PC-3 (cell line): Measurements from ENCODE around the gene THUMPD3. TPM values are rescaled to one million over a fixed set of nuclear protein-coding genes. Genes with fewer than 3 reads are reported as not detected.

Experiments used
- ATAC-seq: fragments of 200-7000 bp; cut with Tn5 transposase; 2 replicates; pipeline ENCODE4 v1.9.1; 2020; ENCODE audit warnings: mild to moderate bottlenecking, moderate library complexity
- BruUV-seq: library from RNA; stranded (reverse); fragments of 400-500 nt; replicated peaks from 2 replicates; lab custom pipeline; 2021; lab: Mats Ljungman, UMichigan
- CTCF ChIA-PET: fragments of 300-600 bp; sonication (Branson Sonifier 250); formaldehyde crosslinking; loops from one replicate; lab custom pipeline; 2022; ENCODE audit warnings: antibody characterized with exemption; lab: Charles Lee
- POLR2A ChIA-PET: fragments of 300-600 bp; sonication (Branson Sonifier 250); formaldehyde crosslinking; loops from one replicate; lab custom pipeline; 2022; ENCODE audit warnings: antibody characterized with exemption; ENCODE audit not compliant: unreplicated experiment; lab: Charles Lee
- DNase-seq: peaks from one replicate; pipeline ENCODE4 v3.0.0-alpha.2; 2015
- H2AFZ ChIP-seq: fragments of 300-600 bp; sonication (generic); 2 replicates; pipeline ENCODE4 v1.6.0; 2016; ENCODE audit warnings: antibody characterized with exemption, low read length
- H3F3A ChIP-seq: fragments of 300-600 bp; sonication (generic); one replicate; pipeline ENCODE4 v1.6.0; 2017; ENCODE audit warnings: antibody characterized with exemption, low read length, control low read depth, mild to moderate bottlenecking; ENCODE audit not compliant: unreplicated experiment
- H3K27ac ChIP-seq: fragments of 300-600 bp; sonication (generic); 2 replicates; pipeline ENCODE4 v1.5.1; 2016; ENCODE audit warnings: mild to moderate bottlenecking, low read length
- H3K27me3 ChIP-seq: fragments of 300-600 bp; sonication (generic); 2 replicates; pipeline ENCODE4 v1.6.1; 2016; ENCODE audit warnings: low read length, mixed read lengths
- H3K36me3 ChIP-seq: fragments of 300-600 bp; sonication (generic); 2 replicates; pipeline ENCODE4 v1.6.1; 2016; ENCODE audit warnings: low read depth, mixed run types, low read length, mixed read lengths
- H3K4me1 ChIP-seq: fragments of 300-600 bp; sonication (generic); 2 replicates; pipeline ENCODE4 v1.5.1; 2016; ENCODE audit warnings: low read length; ENCODE audit not compliant: insufficient read depth
- H3K4me2 ChIP-seq: fragments of 300-600 bp; sonication (generic); 2 replicates; pipeline ENCODE4 v1.6.0; 2016; ENCODE audit warnings: low read length
- H3K4me3 ChIP-seq: fragments of 300-600 bp; sonication (generic); 2 replicates; pipeline ENCODE4 v1.5.1; 2016; ENCODE audit warnings: mild to moderate bottlenecking, low read length, mixed read lengths
- H3K79me2 ChIP-seq: fragments of 300-600 bp; sonication (generic); 2 replicates; pipeline ENCODE4 v1.6.1; 2017; ENCODE audit warnings: low read length, mixed read lengths
- H3K9ac ChIP-seq: fragments of 300-600 bp; sonication (generic); 2 replicates; pipeline ENCODE4 v1.6.0; 2016; ENCODE audit warnings: mild to moderate bottlenecking, low read length
- H3K9me2 ChIP-seq: fragments of 300-600 bp; sonication (generic); replicated peaks from 2 replicates; pipeline ENCODE4 v1.6.1; 2016; ENCODE audit warnings: mixed run types, low read length, mixed read lengths
- H3K9me3 ChIP-seq: fragments of 300-600 bp; sonication (generic); 2 replicates; pipeline ENCODE4 v1.6.1; 2016; ENCODE audit warnings: low read length, mixed read lengths
- H4K20me1 ChIP-seq: fragments of 300-600 bp; sonication (generic); 2 replicates; pipeline ENCODE4 v1.6.1; 2016; ENCODE audit warnings: low read length, mixed read lengths
- CTCF ChIP-seq: fragments of 300-600 bp; sonication (generic); conservative IDR thresholded peaks from 2 replicates; pipeline ENCODE4 v1.5.1; 2017; ENCODE audit warnings: antibody characterized with exemption, low read depth, mild to moderate bottlenecking, low read length
- EZH2 ChIP-seq: fragments of 300-600 bp; sonication (generic); IDR thresholded peaks from one replicate; pipeline ENCODE4 v1.6.1; 2017; ENCODE audit warnings: antibody characterized with exemption, mild to moderate bottlenecking, low read length; ENCODE audit not compliant: unreplicated experiment
- EZH2phosphoT487 ChIP-seq: fragments of 300-600 bp; sonication (generic); IDR thresholded peaks from 2 replicates; pipeline ENCODE4 v1.6.1; 2018; ENCODE audit warnings: mild to moderate bottlenecking, antibody characterized with exemption, low read length, borderline replicate concordance
- intact Hi-C: fragments of 100-400 bp; cut with micrococcal nuclease; formaldehyde crosslinking; loops from 2 replicates; pipeline ENCODE4 v1.9.0; 2023
- total RNA-seq: library from RNA; depleted of rRNA; stranded (reverse); fragments of >200 nt; gene quantifications from 2 replicates; pipeline ENCODE4 v1.2.3, GENCODE V29; 2014

The THUMPD3 gene
- total RNA-seq, 1 experiment from 2014 or later: 45.3 TPM

DNA sequence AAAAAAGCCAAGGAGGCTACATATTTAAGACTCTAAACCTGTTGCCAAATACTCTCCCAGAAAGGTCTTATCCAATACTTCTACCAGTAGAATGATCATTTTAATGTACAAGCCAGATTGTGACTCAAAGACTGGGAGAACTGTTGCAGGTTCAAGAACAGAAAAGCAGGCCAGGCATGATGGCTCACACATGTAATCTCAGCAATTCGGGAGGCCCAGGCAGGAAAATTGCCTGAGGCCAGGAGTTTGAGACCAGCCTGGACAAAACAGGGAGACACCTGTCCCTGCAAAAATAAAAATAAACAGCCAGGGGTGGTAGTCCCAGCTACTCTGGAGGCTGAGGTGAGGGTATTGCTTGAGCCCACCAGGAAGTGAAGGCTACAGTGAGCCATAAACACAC lies 17.8 kb upstream of the THUMPD3 start:
- no peak for ATAC-seq
- no peak overlapping the region for H2AFZ ChIP-seq
- H3K27me3 ChIP-seq: no peaks in the 10 kb centered on the region
- H3K9me2 ChIP-seq: no peaks in the 10 kb centered on the region
- TF ChIP-seq CTCF: no peak
- no peak for TF ChIP-seq EZH2phosphoT487
- no peak for TF ChIP-seq EZH2
- no peaks in the 10 kb centered on the region for H3K79me2 ChIP-seq
- BruUV-seq: no TSS peak
- no peaks in the 10 kb centered on the region for H4K20me1 ChIP-seq
- ChIA-PET POLR2A (no interaction called here), CTCF (no interaction called here)
- no peaks in the 10 kb centered on the region for H3K9me3 ChIP-seq
- intact Hi-C loops: no loop called here
- no peak for DNase-seq
- H3K9ac ChIP-seq: no peak overlapping the region
- H3K4me3 ChIP-seq: no peak overlapping the region
- H3F3A ChIP-seq: no peaks in the 10 kb centered on the region
- peaks cover 48% of the 10 kb centered on the region for H3K4me1 ChIP-seq
- no peaks in the 10 kb centered on the region for H3K36me3 ChIP-seq
- H3K27ac ChIP-seq: no peak overlapping the region
- H3K4me2 ChIP-seq: no peak overlapping the region

GRCh38 chr3:9346141-9346540 lies 16.7 kb upstream of the THUMPD3 start:
- TF ChIP-seq CTCF: no peak
- TF ChIP-seq EZH2: no peak
- Histone ChIP-seq H3F3A (peaks cover 5% of the 10 kb centered on the region), H3K79me2 (no peaks in the 10 kb centered on the region), H3K27me3 (no peaks in the 10 kb centered on the region), H2AFZ (no peak overlapping the region), H3K9me2 (no peaks in the 10 kb centered on the region), H3K4me3 (no peak overlapping the region), H3K4me1 (peaks cover 48% of the 10 kb centered on the region), H3K36me3 (no peaks in the 10 kb centered on the region), H3K4me2 (no peak overlapping the region), H4K20me1 (no peaks in the 10 kb centered on the region), H3K9ac (no peak overlapping the region), H3K9me3 (no peaks in the 10 kb centered on the region), H3K27ac (no peak overlapping the region)
- ChIA-PET CTCF (no interaction called here), POLR2A (no interaction called here)
- intact Hi-C loops: no loop called here
- DNase-seq: no peak
- no TSS peak for BruUV-seq
- ATAC-seq: no peak

GRCh38 chr3:9347081-9347480 lies 15.8 kb upstream of the THUMPD3 start:
- Histone ChIP-seq H3K36me3 (no peaks in the 10 kb centered on the region), H3K4me2 (no peak overlapping the region), H3K79me2 (no peaks in the 10 kb centered on the region), H3K27me3 (no peaks in the 10 kb centered on the region), H3K27ac (no peak overlapping the region), H3K9me3 (no peaks in the 10 kb centered on the region), H3F3A (peaks cover 5% of the 10 kb centered on the region), H3K4me1 (peaks cover 56% of the 10 kb centered on the region), H2AFZ (no peak overlapping the region), H3K9me2 (no peaks in the 10 kb centered on the region), H3K9ac (no peak overlapping the region), H3K4me3 (no peak overlapping the region), H4K20me1 (no peaks in the 10 kb centered on the region)
- ChIA-PET POLR2A (no interaction called here), CTCF (interaction anchor here (0.6 kb wide), 1 partner anchor 16 kb away, joined by 3 read pairs; no protein-coding TSS in a partner anchor)
- TF ChIP-seq EZH2phosphoT487: no peak
- TF ChIP-seq CTCF: no peak
- no peak for TF ChIP-seq EZH2
- no peak for DNase-seq
- intact Hi-C loops: no loop called here
- no TSS peak for BruUV-seq
- ATAC-seq: no peak
